Right lobe of liver (tissue), 4 donors: ENCODE results near the gene GNG14.

Experiments
- CTCF ChIP-seq, 4 donors: fragments of 200-600 bp in 3 of 4; fragments of 450-650 bp in 1 of 4; IDR thresholded peaks; one replicate each; pipeline versions ENCODE4 v1.5.1 to v1.8.0; 2016 to 2022; ENCODE audit warnings: antibody characterized with exemption in 4 of 4, mild to moderate bottlenecking in 2 of 4
- POLR2A ChIP-seq: fragments of 450-650 bp; IDR thresholded peaks from one replicate; pipeline ENCODE4 v1.6.1; 2017; ENCODE audit warnings: antibody characterized with exemption, mild to moderate bottlenecking
- donor health status: DM: no; HTN: no; CAD: no.
- donor health status: DM: no; HTN: no; CAD: no.
- donor health status: DM: no; HTN: yes; CAD: no.

DNA sequence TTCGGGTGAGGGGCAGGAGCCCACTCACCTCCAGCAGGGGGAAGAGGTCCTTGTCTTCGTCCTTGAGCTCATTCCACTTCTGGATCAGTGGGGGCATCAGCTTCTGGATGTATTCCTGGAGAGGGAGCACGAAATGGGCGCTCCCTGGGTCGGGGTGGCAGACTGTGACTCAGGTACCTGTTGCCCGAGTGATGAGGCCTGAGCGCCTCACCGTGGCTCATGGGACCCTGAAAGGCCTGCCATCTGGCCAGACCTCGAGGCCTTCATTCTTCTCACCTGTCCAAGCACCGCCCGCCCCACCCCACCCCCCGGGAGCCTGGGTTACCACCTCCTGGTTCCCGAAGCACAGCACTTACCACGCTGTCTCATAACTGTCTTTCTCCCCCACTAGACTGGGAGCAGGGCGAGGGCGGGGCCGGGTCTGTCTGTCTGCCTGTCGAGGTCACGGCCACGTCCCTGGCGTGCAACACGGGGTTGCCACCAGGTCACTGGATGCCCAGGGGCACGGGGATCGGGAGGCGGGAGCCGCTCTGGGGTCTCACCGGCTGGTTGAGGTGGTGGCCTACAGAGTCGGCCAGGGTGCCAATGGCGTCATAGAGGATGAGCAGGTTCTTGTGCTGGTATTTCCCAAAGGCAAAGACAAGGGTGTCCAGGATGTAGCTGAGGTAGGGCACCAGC is 18.0 kb downstream of the GNG14 start:
- TF ChIP-seq CTCF (IDR thresholded peaks at IDR 0.05) (no peak), POLR2A (no peak)
